NCI-H1417 (cell line): ENCODE measurements around the gene HMCES.

Experiments
- DNase-seq, 3 experiments: peaks; one replicate each; lab custom pipeline; 2025; lab: John Stamatoyannopoulos, UW

Gene HMCES

GRCh38 chr3:129304146-129304961 lies 25.7 kb downstream of the HMCES start:
- no peak for DNase-seq

GRCh38 chr3:129304962-129305222 lies 26.2 kb downstream of the HMCES start:
- no peak for DNase-seq

GRCh38 chr3:129305592-129306091 lies 27.0 kb downstream of the HMCES start:
- peak in 2 of 3 experiments; percentile 86 to 94 for DNase-seq

- DNase-seq: no peak
Measured at GRCh38 chr3:129308636-129309035, 30.0 kb downstream of the HMCES start.

- DNase-seq: peak in 1 of 3 experiments; percentile 46
Measured at GRCh38 chr3:129310111-129311011, 31.7 kb downstream of the HMCES start.

- peak in 1 of 3 experiments; percentile 45 for DNase-seq
Measured at GRCh38 chr3:129311054-129311902, 32.6 kb downstream of the HMCES start.

- peak in 1 of 3 experiments; percentile 50 for DNase-seq
Measured at GRCh38 chr3:129312021-129312639, 33.5 kb downstream of the HMCES start.

- peak in 1 of 3 experiments; percentile 56 for DNase-seq
Measured at GRCh38 chr3:129312671-129313414, 34.2 kb downstream of the HMCES start.

GRCh38 chr3:129313415-129313664 lies 34.7 kb downstream of the HMCES start:
- no peak for DNase-seq

GRCh38 chr3:129313665-129314385 lies 35.2 kb downstream of the HMCES start:
- peak in 1 of 3 experiments; percentile 58 for DNase-seq

GRCh38 chr3:129314386-129315222 lies 35.9 kb downstream of the HMCES start:
- DNase-seq: peak; percentile 96 to 100 (median 100)

- peak; percentile 61 to 83 (median 82) for DNase-seq
Measured at GRCh38 chr3:129315223-129315997, 36.7 kb downstream of the HMCES start.

- DNase-seq: no peak
Measured at GRCh38 chr3:129315998-129316247, 37.3 kb downstream of the HMCES start.

- peak; percentile 89 to 97 (median 92) for DNase-seq
Measured at GRCh38 chr3:129316248-129317013, 37.8 kb downstream of the HMCES start.

- DNase-seq: peak in 1 of 3 experiments; percentile 59
Measured at GRCh38 chr3:129317014-129317771, 38.5 kb downstream of the HMCES start.

GRCh38 chr3:129317848-129318247 lies 39.2 kb downstream of the HMCES start:
- no peak for DNase-seq

- DNase-seq: no peak
Measured at GRCh38 chr3:129318921-129319320, 40.3 kb downstream of the HMCES start.
